ENCODE results near the gene ALX4. TPM values are rescaled to one million over a fixed set of nuclear protein-coding genes. Genes with fewer than 3 reads are reported as not detected.

The ALX4 gene
- total RNA-seq, 1 donor, result not detected

GRCh38 chr11:44229098-44229497 is 80.8 kb downstream of the ALX4 start:
- TF ChIP-seq, protein P1, sequence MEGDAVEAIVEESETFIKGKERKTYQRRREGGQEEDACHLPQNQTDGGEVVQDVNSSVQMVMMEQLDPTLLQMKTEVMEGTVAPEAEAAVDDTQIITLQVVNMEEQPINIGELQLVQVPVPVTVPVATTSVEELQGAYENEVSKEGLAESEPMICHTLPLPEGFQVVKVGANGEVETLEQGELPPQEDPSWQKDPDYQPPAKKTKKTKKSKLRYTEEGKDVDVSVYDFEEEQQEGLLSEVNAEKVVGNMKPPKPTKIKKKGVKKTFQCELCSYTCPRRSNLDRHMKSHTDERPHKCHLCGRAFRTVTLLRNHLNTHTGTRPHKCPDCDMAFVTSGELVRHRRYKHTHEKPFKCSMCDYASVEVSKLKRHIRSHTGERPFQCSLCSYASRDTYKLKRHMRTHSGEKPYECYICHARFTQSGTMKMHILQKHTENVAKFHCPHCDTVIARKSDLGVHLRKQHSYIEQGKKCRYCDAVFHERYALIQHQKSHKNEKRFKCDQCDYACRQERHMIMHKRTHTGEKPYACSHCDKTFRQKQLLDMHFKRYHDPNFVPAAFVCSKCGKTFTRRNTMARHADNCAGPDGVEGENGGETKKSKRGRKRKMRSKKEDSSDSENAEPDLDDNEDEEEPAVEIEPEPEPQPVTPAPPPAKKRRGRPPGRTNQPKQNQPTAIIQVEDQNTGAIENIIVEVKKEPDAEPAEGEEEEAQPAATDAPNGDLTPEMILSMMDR (IDR thresholded peaks at IDR 0.05; ENCODE audit: insufficient read depth, low read depth, low read length), result no peak
- DNase-seq (ENCODE audit: low read depth), result no peak

DNA sequence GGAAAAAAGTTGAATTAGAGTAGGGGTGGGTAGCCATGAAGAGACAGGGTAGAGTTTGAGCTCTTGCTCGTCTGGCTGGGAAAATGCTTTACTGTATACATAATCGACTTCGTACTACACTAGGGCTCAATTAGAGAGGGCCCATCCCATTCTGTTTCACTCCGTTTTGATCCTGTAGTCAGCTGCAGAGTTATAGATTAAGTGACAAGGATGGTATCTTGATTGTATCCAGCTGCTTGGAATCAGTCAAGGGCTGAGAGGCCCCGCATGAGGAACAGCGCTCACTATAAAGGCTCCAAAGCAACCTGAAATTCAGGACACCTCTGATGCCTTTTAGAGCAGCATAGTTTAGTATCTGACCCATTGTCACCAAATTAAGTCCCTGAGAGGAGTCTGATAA is 81.6 kb downstream of the ALX4 start:
- TF ChIP-seq, protein P1 (IDR thresholded peaks at IDR 0.05; ENCODE audit: insufficient read depth, low read depth, low read length), result no peak
- DNase-seq (ENCODE audit: low read depth), result no peak
- no peak overlapping the region for H3K4me3 ChIP-seq (ENCODE audit: low read depth, low read length)

More at GRCh38 chr11:44229098-44229497, 80.8 kb downstream of the ALX4 start:
- no peak overlapping the region for H3K4me3 ChIP-seq (ENCODE audit: low read depth, low read length)

DNA sequence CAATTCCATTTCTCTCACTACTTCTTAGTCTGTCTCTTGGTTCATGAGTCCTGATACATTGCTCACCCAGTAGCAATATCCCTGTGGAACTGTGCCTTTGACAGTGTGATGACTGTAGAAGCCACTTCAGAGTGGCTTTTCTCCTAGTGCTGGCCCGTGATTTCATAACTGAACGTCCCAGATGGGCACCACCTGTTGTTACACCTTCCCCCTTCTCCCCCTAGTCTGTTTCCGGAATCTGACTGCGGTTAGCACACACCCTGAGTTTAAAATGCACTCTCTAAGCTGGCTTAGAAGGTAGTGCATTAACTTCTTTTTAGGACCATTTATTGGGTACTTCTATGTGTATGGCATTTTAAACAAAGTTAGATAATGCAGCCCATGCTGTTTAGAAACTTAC is 83.0 kb downstream of the ALX4 start:
- H3K4me3 ChIP-seq (ENCODE audit: low read depth, low read length), result no peak overlapping the region
- DNase-seq (ENCODE audit: low read depth), result no peak
- TF ChIP-seq, protein P1 (IDR thresholded peaks at IDR 0.05; ENCODE audit: insufficient read depth, low read depth, low read length), result no peak

DNA sequence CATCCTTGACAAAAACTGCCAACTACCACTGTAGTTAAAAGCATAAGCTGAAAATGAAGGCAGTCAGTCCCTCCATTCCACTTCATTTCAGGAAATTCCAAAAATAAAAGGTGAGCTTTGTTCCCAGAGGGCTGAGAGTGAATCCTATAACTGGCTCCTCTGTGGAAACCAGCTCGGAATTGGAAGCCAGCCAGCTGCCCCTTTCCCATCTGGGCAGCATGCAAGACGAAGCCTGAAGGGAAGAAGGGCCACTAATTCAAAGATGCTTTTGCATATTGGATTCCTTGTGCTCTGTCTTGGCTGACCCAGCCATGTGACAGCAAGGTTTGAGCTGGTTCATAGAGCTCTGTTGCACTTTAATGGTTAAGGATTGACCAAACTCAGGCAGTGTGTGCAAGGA is 83.4 kb downstream of the ALX4 start:
- TF ChIP-seq, protein P1 (IDR thresholded peaks at IDR 0.05; ENCODE audit: insufficient read depth, low read depth, low read length), result no peak
- H3K4me3 ChIP-seq (ENCODE audit: low read depth, low read length), result no peak overlapping the region
- no peak for DNase-seq (ENCODE audit: low read depth)

DNA sequence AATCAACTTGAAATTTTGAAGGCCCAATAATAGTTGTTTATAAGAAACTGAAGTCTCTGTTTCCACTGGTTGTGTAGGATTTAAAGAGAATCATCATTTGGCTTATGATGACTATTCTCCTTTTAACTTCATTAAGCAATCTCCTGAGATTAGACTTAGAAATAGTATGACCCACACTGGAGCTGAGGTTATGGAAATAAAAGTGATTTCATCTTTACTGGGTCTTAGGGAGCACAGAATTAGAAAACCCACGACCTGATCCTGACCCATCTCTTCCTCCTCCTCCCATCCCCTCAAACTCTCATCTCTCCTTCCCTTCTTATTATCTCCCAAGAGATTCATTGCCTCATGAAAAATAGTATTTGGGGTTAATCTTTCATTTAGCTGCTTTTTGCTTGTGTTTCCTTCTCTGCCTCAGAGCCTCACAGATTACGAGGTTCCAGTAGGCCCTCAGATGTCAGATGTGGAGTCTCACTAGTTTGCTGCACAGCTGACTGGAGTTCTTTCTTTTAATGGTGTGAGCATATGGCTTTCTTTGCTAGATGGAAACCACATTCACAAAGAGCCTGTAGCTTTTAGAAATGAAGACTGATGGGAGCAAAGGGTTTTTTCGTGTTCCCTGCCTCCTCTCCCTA is 85.0 kb downstream of the ALX4 start:
- DNase-seq (ENCODE audit: low read depth), result no peak
- TF ChIP-seq, protein P1 (IDR thresholded peaks at IDR 0.05; ENCODE audit: insufficient read depth, low read depth, low read length), result no peak
- H3K4me3 ChIP-seq (ENCODE audit: low read depth, low read length), result no peak overlapping the region

GRCh38 chr11:44223238-44223637 is 86.7 kb downstream of the ALX4 start:
- DNase-seq (ENCODE audit: low read depth), result peak; percentile 27

More at GRCh38 chr11:44223238-44223637, 86.7 kb downstream of the ALX4 start:
- TF ChIP-seq, protein P1 (IDR thresholded peaks at IDR 0.05; ENCODE audit: insufficient read depth, low read depth, low read length), result no peak
- H3K4me3 ChIP-seq (ENCODE audit: low read depth, low read length), result no peak overlapping the region
